ENCODE measurements around the gene MTMR10. TPM values are rescaled to one million over a fixed set of nuclear protein-coding genes. Genes with fewer than 3 reads are reported as not detected.

MTMR10 gene
- total RNA-seq, 1 experiment from 2014 or later, result 23.2 TPM

GRCh38 chr15:30941520-30941919, 49.9 kb downstream of the MTMR10 start:
- H3K23ac ChIP-seq (ENCODE audit: insufficient read length, low read depth, low read length), result no peak overlapping the region
- Mint-ChIP-seq H3K4me1 (no peaks in the 10 kb centered on the region), H3K9me3 (no peaks in the 10 kb centered on the region), H3K27ac (peak overlapping the region; percentile 34 to 78 (median 78); a peak in 4 of 7 replicates), H3K4me3 (no peak overlapping the region), H3K36me3 (ENCODE audit: insufficient read depth in 1 of 3, low read depth in 3 of 3) (peaks cover 23 to 91% (median 77%) of the 10 kb centered on the region in 3 experiments), H3K27me3 (ENCODE audit: low read depth) (no peaks in the 10 kb centered on the region)
- no peaks in the 10 kb centered on the region for H3K27me3 ChIP-seq (ENCODE audit: insufficient read depth, low read length)
- no peaks in the 10 kb centered on the region for H3K4me1 ChIP-seq (ENCODE audit: insufficient read depth, low read length)
- no peak overlapping the region for H3K4me2 ChIP-seq (ENCODE audit: insufficient read depth, insufficient read length, low read length)
- H3K9ac ChIP-seq (ENCODE audit: extremely low read depth, insufficient read length, low read length), result no peak overlapping the region
- H3K27ac ChIP-seq (ENCODE audit: insufficient read length, low read depth, low read length), result no peak overlapping the region
- H3K79me1 ChIP-seq (ENCODE audit: insufficient read depth, low read depth, low read length, poor library complexity, severe bottlenecking), result no peaks in the 10 kb centered on the region
- H3T11ph ChIP-seq (ENCODE audit: low read length), result no peak overlapping the region
- no peak overlapping the region for H4K8ac ChIP-seq (replicated peaks; ENCODE audit: insufficient read length, low read depth, low read length)
- H3K56ac ChIP-seq (ENCODE audit: insufficient read length, low read depth, low read length), result no peak overlapping the region
- H2BK5ac ChIP-seq (ENCODE audit: insufficient read length, low read length), result no peak overlapping the region
- H2BK12ac ChIP-seq (ENCODE audit: insufficient read length, low read depth, low read length), result no peak overlapping the region
- no peak overlapping the region for H3K14ac ChIP-seq (ENCODE audit: insufficient read depth, low read length)
- H2BK120ac ChIP-seq (ENCODE audit: low read depth, low read length, poor library complexity, severe bottlenecking), result no peak overlapping the region
- no peak overlapping the region for H4K91ac ChIP-seq (ENCODE audit: insufficient read length, low read depth, low read length)
- H4K5ac ChIP-seq (ENCODE audit: insufficient read length, low read depth, low read length), result no peak overlapping the region
- no peak overlapping the region for H2BK20ac ChIP-seq (ENCODE audit: low read depth, low read length, poor library complexity, severe bottlenecking)
- no peak overlapping the region for H2AFZ ChIP-seq (ENCODE audit: low read length)
- TF ChIP-seq CTCF (conservative IDR thresholded peaks at IDR 0.05), result peak; percentile 26; the same call in 2 of the 3 replicates
- H3K18ac ChIP-seq (ENCODE audit: insufficient read length, low read depth, low read length), result no peak overlapping the region
- H3K9me3 ChIP-seq (ENCODE audit: control insufficient read depth, low read depth, low read length), result no peaks in the 10 kb centered on the region
- H3K23me2 ChIP-seq (ENCODE audit: insufficient read length, low read depth, low read length, poor library complexity, severe bottlenecking), result no peaks in the 10 kb centered on the region
- peak; percentile 52 for DNase-seq
- no peak overlapping the region for H2AK5ac ChIP-seq (ENCODE audit: insufficient read length, low read length)
- H3K79me2 ChIP-seq (ENCODE audit: insufficient read depth, low read length), result no peaks in the 10 kb centered on the region
- H2BK15ac ChIP-seq (ENCODE audit: low read depth, low read length), result no peak overlapping the region
- no peaks in the 10 kb centered on the region for H4K20me1 ChIP-seq (ENCODE audit: control insufficient read depth, insufficient read depth, insufficient read length)
- H3K4ac ChIP-seq (ENCODE audit: low read depth, low read length), result no peak overlapping the region
- WGBS (ENCODE audit: extremely low coverage, insufficient read length, low lambda C conversion rate), result no CpG with 5 or more reads among the region's 15 CpGs

Measured in H9 (cell line).